H1 (cell line): ENCODE measurements around the gene CACNB1. TPM values are rescaled to one million over a fixed set of nuclear protein-coding genes. Genes with fewer than 3 reads are reported as not detected.

Experiments used
- CTCF ChIA-PET: fragments of 300-600 bp; sonication (Branson Sonifier 250); formaldehyde crosslinking; loops from one replicate; lab custom pipeline; 2021; ENCODE audit not compliant: partially characterized antibody; lab: Charles Lee
- POLR2A ChIA-PET: fragments of 300-600 bp; sonication (Branson Sonifier 250); formaldehyde crosslinking; loops from one replicate; lab custom pipeline; 2021; ENCODE audit warnings: inconsistent platforms; ENCODE audit not compliant: partially characterized antibody; lab: Charles Lee
- DNase-seq, 2 experiments: peaks; one replicate each; pipeline versions ENCODE4 v3.0.0 to v3.0.0-alpha.2; 2010 to 2022; ENCODE audit warnings: low spot score in 2 of 2, low read depth in 1 of 2, mixed read lengths in 1 of 2
- FAIRE-seq: peaks from 2 replicates; lab custom pipeline; 2011; peaks lifted over from hg19 to GRCh38; lab: Jason Lieb, UNC
- H2AFZ ChIP-seq: 2 replicates; pipeline ENCODE4 v1.8.1; 2012; ENCODE audit warnings: low read length, inconsistent platforms
- H2AK5ac ChIP-seq: 2 replicates; pipeline ENCODE4 v1.6.1; 2013; ENCODE audit warnings: low read depth, low read length
- H2BK120ac ChIP-seq: replicated peaks from 2 replicates; pipeline ENCODE3; 2013; ENCODE audit warnings: low read depth, low read length, inconsistent platforms
- H2BK12ac ChIP-seq: 2 replicates; pipeline ENCODE4 v1.6.1; 2013; ENCODE audit warnings: low read depth, low read length
- H2BK15ac ChIP-seq: 2 replicates; pipeline ENCODE4 v1.6.1; 2013; ENCODE audit warnings: low read length
- H2BK20ac ChIP-seq: 2 replicates; pipeline ENCODE4 v1.6.1; 2013; ENCODE audit warnings: low read length
- H2BK5ac ChIP-seq: 2 replicates; pipeline ENCODE4 v1.6.1; 2013; ENCODE audit warnings: low read depth, low read length
- H3K14ac ChIP-seq: 2 replicates; pipeline ENCODE4 v1.6.1; 2013; ENCODE audit warnings: inconsistent platforms; ENCODE audit not compliant: insufficient read length
- H3K18ac ChIP-seq: 2 replicates; pipeline ENCODE4 v1.6.1; 2013; ENCODE audit warnings: low read length; ENCODE audit errors: extremely low read depth
- H3K23ac ChIP-seq: 2 replicates; pipeline ENCODE4 v1.6.1; 2013; ENCODE audit warnings: inconsistent platforms; ENCODE audit not compliant: insufficient read length
- H3K23me2 ChIP-seq: 2 replicates; pipeline ENCODE4 v1.6.1; 2013; ENCODE audit warnings: low read depth, low read length
- H3K27ac ChIP-seq: 2 replicates; pipeline ENCODE4 v1.6.1; 2011; ENCODE audit warnings: low read depth, low read length, inconsistent platforms
- H3K27me3 ChIP-seq, 4 experiments: replicated peaks in 1 of 4; 1 replicate in 1 of 4; 2 replicates in 3 of 4; pipeline versions ENCODE4 v1.6.1 to v1.8.1; 2011 to 2013; ENCODE audit warnings: low read length in 3 of 4, mild to moderate bottlenecking in 3 of 4, inconsistent platforms in 2 of 4, mixed read lengths in 2 of 4, moderate library complexity in 1 of 4; ENCODE audit not compliant: control insufficient read depth in 3 of 4, insufficient read depth in 3 of 4; ENCODE audit errors: extremely low read depth in 1 of 4
- H3K36me3 ChIP-seq, 4 experiments: 2 replicates each; pipeline versions ENCODE4 v1.6.1 to v1.8.1; 2011 to 2013; ENCODE audit warnings: mild to moderate bottlenecking in 4 of 4, low read length in 3 of 4, moderate library complexity in 2 of 4, control low read depth in 1 of 4, inconsistent platforms in 1 of 4; ENCODE audit not compliant: insufficient read depth in 4 of 4, control insufficient read depth in 2 of 4
- H3K4ac ChIP-seq: replicated peaks from 2 replicates; pipeline ENCODE3; 2013; ENCODE audit warnings: low read length, low read depth, mixed read lengths, inconsistent platforms; ENCODE audit not compliant: insufficient read length
- H3K4me1 ChIP-seq, 4 experiments: replicated peaks in 1 of 4; 1 replicate in 1 of 4; 2 replicates in 3 of 4; pipeline versions ENCODE4 v1.6.1 to v1.8.1; 2011 to 2013; ENCODE audit warnings: low read length in 3 of 4, inconsistent platforms in 2 of 4, mixed read lengths in 1 of 4; ENCODE audit not compliant: insufficient read depth in 4 of 4, control insufficient read depth in 3 of 4
- H3K4me2 ChIP-seq, 2 experiments: 2 replicates each; pipeline versions ENCODE4 v1.6.1 to v1.8.1; 2011 to 2013; ENCODE audit warnings: low read depth in 2 of 2, low read length in 2 of 2, control low read depth in 1 of 2, inconsistent platforms in 1 of 2, mild to moderate bottlenecking in 1 of 2; ENCODE audit not compliant: insufficient read depth in 1 of 2
- H3K4me3 ChIP-seq, 4 experiments: fragments of 200-600, 300-600 bp in 1 of 4; sonication (generic), shearing (Covaris generic), sonication (Bioruptor Twin) in 1 of 4; 2 replicates each; pipeline versions ENCODE4 v1.5.1 to v1.8.1; 2011 to 2016; ENCODE audit warnings: low read length in 4 of 4, low read depth in 3 of 4, control low read depth in 2 of 4, inconsistent platforms in 2 of 4, mild to moderate bottlenecking in 2 of 4, mixed read lengths in 1 of 4, moderate library complexity in 1 of 4; ENCODE audit not compliant: insufficient read depth in 2 of 4; ENCODE audit errors: extremely low read depth in 1 of 4
- H3K56ac ChIP-seq: replicated peaks from 2 replicates; pipeline ENCODE3; 2013; ENCODE audit warnings: low read depth, mild to moderate bottlenecking, mixed read lengths, low read length, inconsistent platforms; ENCODE audit not compliant: insufficient read length
- H3K79me1 ChIP-seq: 2 replicates; pipeline ENCODE4 v1.6.1; 2013; ENCODE audit warnings: low read depth, low read length, control low read depth
- H3K79me2 ChIP-seq, 2 experiments: 2 replicates each; pipeline versions ENCODE4 v1.6.1 to v1.8.1; 2012 to 2013; ENCODE audit warnings: low read length in 2 of 2, mild to moderate bottlenecking in 2 of 2, inconsistent platforms in 1 of 2; ENCODE audit not compliant: insufficient read depth in 2 of 2, control insufficient read depth in 1 of 2
- H3K9ac ChIP-seq, 4 experiments: replicated peaks in 1 of 4; 1 replicate in 1 of 4; 2 replicates in 3 of 4; pipeline versions ENCODE4 v1.6.1 to v1.8.1; 2011 to 2013; ENCODE audit warnings: low read depth in 3 of 4, low read length in 3 of 4, control low read depth in 2 of 4, mild to moderate bottlenecking in 2 of 4, moderate library complexity in 2 of 4, inconsistent platforms in 1 of 4; ENCODE audit errors: extremely low read depth in 1 of 4
- H3K9me3 ChIP-seq, 2 experiments: 2 replicates each; pipeline versions ENCODE4 v1.6.1 to v1.8.1; 2012 to 2013; ENCODE audit warnings: mild to moderate bottlenecking in 2 of 2, moderate library complexity in 2 of 2, control low read depth in 1 of 2, inconsistent platforms in 1 of 2, low read depth in 1 of 2, low read length in 1 of 2, mixed read lengths in 1 of 2; ENCODE audit not compliant: insufficient read depth in 2 of 2
- H4K20me1 ChIP-seq, 2 experiments: replicated peaks in 1 of 2; 2 replicates each; pipeline versions ENCODE3 to v1.8.1; 2011 to 2013; ENCODE audit warnings: inconsistent platforms in 2 of 2, low read length in 2 of 2, mild to moderate bottlenecking in 1 of 2; ENCODE audit not compliant: insufficient read depth in 2 of 2, control insufficient read depth in 1 of 2
- H4K5ac ChIP-seq: 2 replicates; pipeline ENCODE4 v1.6.1; 2013; ENCODE audit warnings: low read length, low read depth, mixed read lengths, inconsistent platforms; ENCODE audit not compliant: insufficient read length
- H4K8ac ChIP-seq: 2 replicates; pipeline ENCODE4 v1.8.0; 2013; ENCODE audit warnings: mild to moderate bottlenecking, moderate library complexity, low read length, inconsistent platforms; ENCODE audit not compliant: insufficient read depth; ENCODE audit errors: extremely low read depth
- H4K91ac ChIP-seq: replicated peaks from 2 replicates; pipeline ENCODE3; 2013; ENCODE audit warnings: low read length, mixed read lengths, inconsistent platforms; ENCODE audit not compliant: insufficient read length
- CBX5 ChIP-seq: fragments of 300-800, 300-1000 bp; sonication (generic); IDR thresholded peaks from 2 replicates; pipeline ENCODE4 v1.7.1; 2016; ENCODE audit warnings: antibody characterized with exemption, low read length, low read depth
- EZH2 ChIP-seq: fragments of 200-600 bp; sonication (generic); IDR thresholded peaks from 2 replicates; pipeline ENCODE4 v1.7.1; 2012; ENCODE audit warnings: low read depth, mild to moderate bottlenecking, moderate library complexity, low read length, inconsistent platforms; ENCODE audit not compliant: severe bottlenecking
- KDM4A ChIP-seq: IDR thresholded peaks from one replicate; pipeline ENCODE4 v1.7.1; 2012; ENCODE audit warnings: low read depth, mild to moderate bottlenecking, moderate library complexity, low read length, inconsistent platforms; ENCODE audit not compliant: severe bottlenecking
- MAFK ChIP-seq: IDR thresholded peaks from 2 replicates; pipeline ENCODE4 v1.6.1; 2012; ENCODE audit warnings: low read depth, mild to moderate bottlenecking, improper control_type of control experiment, low read length
- NRF1 ChIP-seq: IDR thresholded peaks from 2 replicates; pipeline ENCODE4 v1.6.1; 2011; ENCODE audit warnings: mild to moderate bottlenecking, low read depth, low read length, improper control_type of control experiment
- RBBP5 ChIP-seq: IDR thresholded peaks from 2 replicates; pipeline ENCODE4 v1.7.1; 2012; ENCODE audit warnings: low read depth, mild to moderate bottlenecking, inconsistent platforms, low read length, moderate library complexity, borderline replicate concordance
- SP2 ChIP-seq: IDR thresholded peaks from 2 replicates; pipeline ENCODE4 v1.6.1; 2012; ENCODE audit warnings: mild to moderate bottlenecking, low read length, inconsistent platforms
- SUZ12 ChIP-seq: fragments of 200-600 bp; sonication (generic); IDR thresholded peaks from 2 replicates; pipeline ENCODE4 v1.6.1; 2012; ENCODE audit warnings: mild to moderate bottlenecking, inconsistent platforms, low read length, moderate library complexity, mixed read lengths
- TAF1 ChIP-seq: IDR thresholded peaks from 2 replicates; pipeline ENCODE4 v1.6.1; 2011; ENCODE audit warnings: mild to moderate bottlenecking, low read depth, low read length
- TEAD4 ChIP-seq: IDR thresholded peaks from 2 replicates; pipeline ENCODE4 v1.6.1; 2012; ENCODE audit warnings: low read depth, low read length, inconsistent platforms, mixed read lengths
- WGBS, 2 experiments: shearing (Covaris generic) in 1 of 2; methylation state at CpG; one replicate each; pipeline versions ENCODE4 v1.1.6 to v1.1.7; 2013 to 2015; ENCODE audit warnings: low lambda C conversion rate in 2 of 2, mixed read lengths in 2 of 2, inconsistent platforms in 1 of 2, low coverage in 1 of 2, missing lambda C conversion rate in 1 of 2; ENCODE audit not compliant: insufficient replicate concordance in 2 of 2, insufficient coverage in 1 of 2, insufficient read length in 1 of 2; ENCODE audit errors: extremely low coverage in 1 of 2, missing lambda C conversion rate in 1 of 2; 5-methylcytosine and 5-hydroxymethylcytosine counted together
- polyA plus RNA-seq, 7 experiments: library from polyadenylated mRNA; depleted of rRNA in 3 of 7; stranded (reverse) in 5 of 7; unstranded in 2 of 7; fragments of >200 nt in 5 of 7; fragments of 200-250 nt in 2 of 7; gene quantifications; 1 replicate in 5 of 7; 2 replicates in 1 of 7; 4 replicates in 1 of 7; pipeline versions ENCODE4 v1.2.1 to v1.2.3, GENCODE V29; 2011 to 2013; ENCODE audit warnings: missing spikeins in 2 of 7, mixed read lengths in 2 of 7
- total RNA-seq: library from RNA; stranded (reverse); fragmentation: NEBNext Ultra II Directional; extraction: Animal tissue kit (Norgen Biotek cat#: 25700); gene quantifications from 2 replicates; pipeline ENCODE4 v1.2.1, GENCODE V29; 2021
- TF ChIP-seq, protein P1 (sequence below): IDR thresholded peaks from 2 replicates; pipeline ENCODE4 v1.6.1; 2012; ENCODE audit warnings: inconsistent platforms

Gene CACNB1
- total and polyA plus RNA-seq, 2 of the 8 experiments (the other 6 are each of a cell fraction or from before 2014, with no cell fraction given) = 7.2 to 17.8 TPM

GRCh38 chr17:39225308-39225958 lies 28.0 kb upstream of the CACNB1 start, which contains the start of gene STAC2:
Gene STAC2 (minus strand): TSS chr17:39225945. CDS start chr17:39225502, 443 bp downstream.
- Histone ChIP-seq H3K4ac (no peak within 1 kb of the TSS), H4K8ac (peak within 1 kb of the TSS; percentile 35), H2BK120ac (no peak within 1 kb of the TSS), H3K27ac (no peak within 1 kb of the TSS), H2BK12ac (0 out of 2 replicates have a peak within 1 kb of the TSS, but pooled peaks have one; percentile 39), H2BK5ac (no peak within 1 kb of the TSS; the same call in 1 of the 2 replicates), H3K23me2 (peaks cover 8% of the 10 kb centered on the region; the same call in 1 of the 2 replicates), H3K56ac (no peak within 1 kb of the TSS), H4K20me1 (no peaks in the 10 kb centered on the region), H3K79me2 (no peaks in the 10 kb centered on the region), H3K9me3 (no peaks in the 10 kb centered on the region), H3K9ac (peak within 1 kb of the TSS in 1 of 4 experiments; percentile 52; a peak in 1 of 7 replicates), H2AK5ac (no peak within 1 kb of the TSS), H4K91ac (no peak within 1 kb of the TSS), H4K5ac (no peak within 1 kb of the TSS), H2BK20ac (no peak within 1 kb of the TSS), H2BK15ac (no peak within 1 kb of the TSS), H3K36me3 (no peaks in the 10 kb centered on the region; a peak in 1 of 8 replicates), H3K4me2 (peak within 1 kb of the TSS; percentile 72 to 94), H3K23ac (no peak within 1 kb of the TSS), H3K4me1 (peaks cover 0 to 16% (median 7%) of the 10 kb centered on the region in 4 experiments; a peak in 5 of 7 replicates), H3K18ac (peak within 1 kb of the TSS; percentile 48; the same call in 1 of the 2 replicates), H3K4me3 (peak within 1 kb of the TSS; percentile 31 to 73 (median 62)), H2AFZ (no peak within 1 kb of the TSS), H3K27me3 (peaks cover 13 to 30% (median 26%) of the 10 kb centered on the region in 4 experiments; a peak in 6 of 7 replicates), H3K14ac (no peak within 1 kb of the TSS), H3K79me1 (no peaks in the 10 kb centered on the region)
- FAIRE-seq (no peak), DNase-seq (no peak)
- CTCF ChIA-PET = interaction anchor here (0.6 to 1.2 kb wide), 10 partner anchors 10 to 80 kb away, joined by 3 to 14 read pairs (median 4); no protein-coding TSS in a partner anchor
- POLR2A ChIA-PET = interaction anchor here (0.6 to 1.6 kb wide), 8 partner anchors 13 to 236 kb away, joined by 3 to 11 read pairs (median 3); partner anchors contain the start of genes CDK12 and RPL19
- WGBS, 2 experiments = 2% methylated on average over 46 of the region's 71 CpGs; no CpG with 5 or more reads in 1 of the 2 experiments
- TF ChIP-seq SP2 (no peak), EZH2 (peak; percentile 71), KDM4A (peak; percentile 19), SUZ12 (peak; percentile 3; the same call in 1 of the 2 replicates), CBX5 (no peak), TAF1 (no peak), TEAD4 (no peak), MAFK (no peak), NRF1 (no peak), RBBP5 (0 out of 2 replicates have a peak, but pooled peaks have one; percentile 46)
- TF ChIP-seq, protein P1, sequence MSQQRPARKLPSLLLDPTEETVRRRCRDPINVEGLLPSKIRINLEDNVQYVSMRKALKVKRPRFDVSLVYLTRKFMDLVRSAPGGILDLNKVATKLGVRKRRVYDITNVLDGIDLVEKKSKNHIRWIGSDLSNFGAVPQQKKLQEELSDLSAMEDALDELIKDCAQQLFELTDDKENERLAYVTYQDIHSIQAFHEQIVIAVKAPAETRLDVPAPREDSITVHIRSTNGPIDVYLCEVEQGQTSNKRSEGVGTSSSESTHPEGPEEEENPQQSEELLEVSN = peak; percentile 33; the same call in 1 of the 2 replicates
